HepG2 (cell line): Measurements from ENCODE around the gene COX15. TPM values are rescaled to one million over a fixed set of nuclear protein-coding genes. Genes with fewer than 3 reads are reported as not detected.
A peak's percentile ranks its signal among the peaks of the same experiment; 100 is the strongest.

Source experiments
- MAZ ChIP-seq, 2 experiments: sonication (generic) in 1 of 2; formaldehyde crosslinking in 1 of 2; IDR thresholded peaks; 2 replicates each; pipeline versions ENCODE4 v1.5.0 to v1.6.1; 2012 to 2020; ENCODE audit warnings: low read depth in 2 of 2, mild to moderate bottlenecking in 2 of 2, borderline replicate concordance in 1 of 2, improper control_type of control experiment in 1 of 2, low read length in 1 of 2, missing genetic modification reagents in 1 of 2, moderate library complexity in 1 of 2
- ZNF792 ChIP-seq: IDR thresholded peaks from 2 replicates; pipeline ENCODE4 v1.6.1; 2016
- polyA plus RNA-seq, 8 experiments: library from polyadenylated mRNA; depleted of rRNA in 3 of 8; stranded (reverse) in 7 of 8; unstranded in 1 of 8; fragments of >200 nt; fragmentation: Illumina TruSeq in 4 of 8; extraction: Trizol in 4 of 8; gene quantifications; 2 replicates each; pipeline versions ENCODE4 v1.2.1 to v1.2.3, GENCODE V29; 2011 to 2016; ENCODE audit warnings: low read depth in 4 of 8, missing spikeins in 1 of 8, mixed read lengths in 1 of 8; ENCODE audit not compliant: insufficient read depth in 1 of 8
- total RNA-seq, 5 experiments: library from RNA; depleted of rRNA; stranded (reverse); fragments of >200 nt; fragmentation: Illumina TruSeq; extraction: Trizol; gene quantifications; 2 replicates each; pipeline ENCODE4 v1.2.3, GENCODE V29; 2016; ENCODE audit warnings: low read depth in 1 of 5
- TF ChIP-seq, protein P1 (sequence below): sonication (generic); formaldehyde crosslinking; conservative IDR thresholded peaks from 2 replicates; pipeline ENCODE4 v1.8.0; 2022; ENCODE audit warnings: low read depth, missing genetic modification reagents
- TF ChIP-seq, protein P2 (sequence below): IDR thresholded peaks from 2 replicates; pipeline ENCODE4 v1.6.1; 2016; ENCODE audit warnings: control low read depth
- TF ChIP-seq, protein P3 (sequence below): sonication (generic); formaldehyde crosslinking; IDR thresholded peaks from 2 replicates; pipeline ENCODE4 v1.9.0; 2021; ENCODE audit warnings: mild to moderate bottlenecking, missing genetic modification reagents
- TF ChIP-seq, protein P4 (sequence below): sonication (generic); formaldehyde crosslinking; IDR thresholded peaks from 2 replicates; pipeline ENCODE4 v1.5.0; 2020; ENCODE audit warnings: missing genetic modification reagents, mild to moderate bottlenecking, borderline replicate concordance
- TF ChIP-seq, protein P5 (sequence below): sonication (generic); formaldehyde crosslinking; IDR thresholded peaks from 2 replicates; pipeline ENCODE4 v1.4.0; 2020; ENCODE audit warnings: missing genetic modification reagents
- TF ChIP-seq, protein P6 (sequence below): IDR thresholded peaks from 2 replicates; pipeline ENCODE4 v1.6.1; 2018; ENCODE audit warnings: missing genetic modification reagents

COX15 gene
- total and polyA plus RNA-seq, 2 of the 13 experiments (the other 11 are each of a cell fraction or from before 2014, with no cell fraction given): 19.2 to 44.7 TPM

DNA sequence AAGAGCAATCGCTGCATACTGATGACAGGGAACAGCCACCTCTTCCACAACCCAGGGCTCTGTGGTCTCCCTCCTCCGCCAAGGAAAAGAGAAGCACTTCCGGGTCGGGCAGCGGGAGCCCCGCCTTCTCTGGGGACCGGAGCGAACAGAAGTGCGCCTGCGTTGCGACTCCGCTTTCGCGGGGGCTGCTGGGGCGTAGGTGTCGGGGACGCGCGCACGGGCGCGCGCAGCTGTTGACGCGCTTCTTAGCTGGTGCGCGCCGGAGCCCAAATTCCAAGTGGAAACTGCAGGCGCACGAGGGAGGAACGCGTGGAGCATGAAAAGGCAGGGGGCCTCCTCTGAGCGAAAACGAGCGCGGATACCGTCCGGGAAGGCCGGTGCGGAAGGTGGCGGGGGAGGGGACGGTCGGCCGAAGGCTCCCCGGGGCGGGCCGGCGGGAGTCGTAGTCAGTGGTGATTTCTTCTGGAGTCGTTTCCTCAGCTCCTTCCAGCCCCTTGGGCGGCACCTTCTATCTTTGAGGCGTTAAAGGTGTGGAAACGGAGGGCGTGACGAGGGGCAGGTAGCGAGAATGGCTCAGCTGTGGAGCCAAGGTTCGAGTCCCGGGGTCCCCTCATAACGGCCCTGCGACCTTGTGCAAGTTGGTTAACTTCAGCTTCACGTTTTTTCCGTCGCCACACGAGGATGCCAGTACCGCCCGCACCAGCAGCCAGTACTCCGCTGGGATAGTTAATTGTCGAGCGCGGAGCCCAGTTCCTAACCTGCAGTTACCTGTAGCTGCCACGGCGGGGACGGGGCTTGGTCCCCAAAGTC is at the start of gene COX15, which contains the start of gene CUTC (continued):
- TF ChIP-seq, protein P1, sequence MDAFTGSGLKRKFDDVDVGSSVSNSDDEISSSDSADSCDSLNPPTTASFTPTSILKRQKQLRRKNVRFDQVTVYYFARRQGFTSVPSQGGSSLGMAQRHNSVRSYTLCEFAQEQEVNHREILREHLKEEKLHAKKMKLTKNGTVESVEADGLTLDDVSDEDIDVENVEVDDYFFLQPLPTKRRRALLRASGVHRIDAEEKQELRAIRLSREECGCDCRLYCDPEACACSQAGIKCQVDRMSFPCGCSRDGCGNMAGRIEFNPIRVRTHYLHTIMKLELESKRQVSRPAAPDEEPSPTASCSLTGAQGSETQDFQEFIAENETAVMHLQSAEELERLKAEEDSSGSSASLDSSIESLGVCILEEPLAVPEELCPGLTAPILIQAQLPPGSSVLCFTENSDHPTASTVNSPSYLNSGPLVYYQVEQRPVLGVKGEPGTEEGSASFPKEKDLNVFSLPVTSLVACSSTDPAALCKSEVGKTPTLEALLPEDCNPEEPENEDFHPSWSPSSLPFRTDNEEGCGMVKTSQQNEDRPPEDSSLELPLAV (CRISPR knock-in tag): no peak
- peak; percentile 81 for TF ChIP-seq ZNF792
- TF ChIP-seq, protein P2, sequence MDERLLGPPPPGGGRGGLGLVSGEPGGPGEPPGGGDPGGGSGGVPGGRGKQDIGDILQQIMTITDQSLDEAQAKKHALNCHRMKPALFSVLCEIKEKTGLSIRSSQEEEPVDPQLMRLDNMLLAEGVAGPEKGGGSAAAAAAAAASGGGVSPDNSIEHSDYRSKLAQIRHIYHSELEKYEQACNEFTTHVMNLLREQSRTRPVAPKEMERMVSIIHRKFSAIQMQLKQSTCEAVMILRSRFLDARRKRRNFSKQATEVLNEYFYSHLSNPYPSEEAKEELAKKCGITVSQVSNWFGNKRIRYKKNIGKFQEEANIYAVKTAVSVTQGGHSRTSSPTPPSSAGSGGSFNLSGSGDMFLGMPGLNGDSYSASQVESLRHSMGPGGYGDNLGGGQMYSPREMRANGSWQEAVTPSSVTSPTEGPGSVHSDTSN (CRISPR knock-in tag): no peak
- TF ChIP-seq, protein P3, sequence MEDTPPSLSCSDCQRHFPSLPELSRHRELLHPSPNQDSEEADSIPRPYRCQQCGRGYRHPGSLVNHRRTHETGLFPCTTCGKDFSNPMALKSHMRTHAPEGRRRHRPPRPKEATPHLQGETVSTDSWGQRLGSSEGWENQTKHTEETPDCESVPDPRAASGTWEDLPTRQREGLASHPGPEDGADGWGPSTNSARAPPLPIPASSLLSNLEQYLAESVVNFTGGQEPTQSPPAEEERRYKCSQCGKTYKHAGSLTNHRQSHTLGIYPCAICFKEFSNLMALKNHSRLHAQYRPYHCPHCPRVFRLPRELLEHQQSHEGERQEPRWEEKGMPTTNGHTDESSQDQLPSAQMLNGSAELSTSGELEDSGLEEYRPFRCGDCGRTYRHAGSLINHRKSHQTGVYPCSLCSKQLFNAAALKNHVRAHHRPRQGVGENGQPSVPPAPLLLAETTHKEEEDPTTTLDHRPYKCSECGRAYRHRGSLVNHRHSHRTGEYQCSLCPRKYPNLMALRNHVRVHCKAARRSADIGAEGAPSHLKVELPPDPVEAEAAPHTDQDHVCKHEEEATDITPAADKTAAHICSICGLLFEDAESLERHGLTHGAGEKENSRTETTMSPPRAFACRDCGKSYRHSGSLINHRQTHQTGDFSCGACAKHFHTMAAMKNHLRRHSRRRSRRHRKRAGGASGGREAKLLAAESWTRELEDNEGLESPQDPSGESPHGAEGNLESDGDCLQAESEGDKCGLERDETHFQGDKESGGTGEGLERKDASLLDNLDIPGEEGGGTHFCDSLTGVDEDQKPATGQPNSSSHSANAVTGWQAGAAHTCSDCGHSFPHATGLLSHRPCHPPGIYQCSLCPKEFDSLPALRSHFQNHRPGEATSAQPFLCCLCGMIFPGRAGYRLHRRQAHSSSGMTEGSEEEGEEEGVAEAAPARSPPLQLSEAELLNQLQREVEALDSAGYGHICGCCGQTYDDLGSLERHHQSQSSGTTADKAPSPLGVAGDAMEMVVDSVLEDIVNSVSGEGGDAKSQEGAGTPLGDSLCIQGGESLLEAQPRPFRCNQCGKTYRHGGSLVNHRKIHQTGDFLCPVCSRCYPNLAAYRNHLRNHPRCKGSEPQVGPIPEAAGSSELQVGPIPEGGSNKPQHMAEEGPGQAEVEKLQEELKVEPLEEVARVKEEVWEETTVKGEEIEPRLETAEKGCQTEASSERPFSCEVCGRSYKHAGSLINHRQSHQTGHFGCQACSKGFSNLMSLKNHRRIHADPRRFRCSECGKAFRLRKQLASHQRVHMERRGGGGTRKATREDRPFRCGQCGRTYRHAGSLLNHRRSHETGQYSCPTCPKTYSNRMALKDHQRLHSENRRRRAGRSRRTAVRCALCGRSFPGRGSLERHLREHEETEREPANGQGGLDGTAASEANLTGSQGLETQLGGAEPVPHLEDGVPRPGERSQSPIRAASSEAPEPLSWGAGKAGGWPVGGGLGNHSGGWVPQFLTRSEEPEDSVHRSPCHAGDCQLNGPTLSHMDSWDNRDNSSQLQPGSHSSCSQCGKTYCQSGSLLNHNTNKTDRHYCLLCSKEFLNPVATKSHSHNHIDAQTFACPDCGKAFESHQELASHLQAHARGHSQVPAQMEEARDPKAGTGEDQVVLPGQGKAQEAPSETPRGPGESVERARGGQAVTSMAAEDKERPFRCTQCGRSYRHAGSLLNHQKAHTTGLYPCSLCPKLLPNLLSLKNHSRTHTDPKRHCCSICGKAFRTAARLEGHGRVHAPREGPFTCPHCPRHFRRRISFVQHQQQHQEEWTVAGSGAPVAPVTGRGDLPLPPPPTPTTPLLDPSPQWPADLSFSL (CRISPR knock-in tag): no peak
- TF ChIP-seq MAZ (IDR thresholded peaks at IDR 0.05; ENCODE audit: borderline replicate concordance, low read depth, low read length): peak; percentile 48; the same call in 1 of the 2 replicates
- TF ChIP-seq MAZ (CRISPR knock-in tag; IDR thresholded peaks at IDR 0.05; ENCODE audit: low read depth): peak; percentile 35
- TF ChIP-seq, protein P4, sequence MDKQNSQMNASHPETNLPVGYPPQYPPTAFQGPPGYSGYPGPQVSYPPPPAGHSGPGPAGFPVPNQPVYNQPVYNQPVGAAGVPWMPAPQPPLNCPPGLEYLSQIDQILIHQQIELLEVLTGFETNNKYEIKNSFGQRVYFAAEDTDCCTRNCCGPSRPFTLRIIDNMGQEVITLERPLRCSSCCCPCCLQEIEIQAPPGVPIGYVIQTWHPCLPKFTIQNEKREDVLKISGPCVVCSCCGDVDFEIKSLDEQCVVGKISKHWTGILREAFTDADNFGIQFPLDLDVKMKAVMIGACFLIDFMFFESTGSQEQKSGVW (CRISPR knock-in tag): no peak
- TF ChIP-seq, protein P5, sequence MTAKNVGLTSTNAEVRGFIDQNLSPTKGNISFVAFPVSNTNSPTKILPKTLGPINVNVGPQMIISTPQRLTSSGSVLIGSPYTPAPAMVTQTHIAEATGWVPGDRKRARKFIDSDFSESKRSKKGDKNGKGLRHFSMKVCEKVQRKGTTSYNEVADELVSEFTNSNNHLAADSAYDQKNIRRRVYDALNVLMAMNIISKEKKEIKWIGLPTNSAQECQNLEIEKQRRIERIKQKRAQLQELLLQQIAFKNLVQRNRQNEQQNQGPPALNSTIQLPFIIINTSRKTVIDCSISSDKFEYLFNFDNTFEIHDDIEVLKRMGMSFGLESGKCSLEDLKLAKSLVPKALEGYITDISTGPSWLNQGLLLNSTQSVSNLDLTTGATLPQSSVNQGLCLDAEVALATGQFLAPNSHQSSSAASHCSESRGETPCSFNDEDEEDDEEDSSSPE: peak; percentile 46; the same call in 1 of the 2 replicates
- TF ChIP-seq, protein P6, sequence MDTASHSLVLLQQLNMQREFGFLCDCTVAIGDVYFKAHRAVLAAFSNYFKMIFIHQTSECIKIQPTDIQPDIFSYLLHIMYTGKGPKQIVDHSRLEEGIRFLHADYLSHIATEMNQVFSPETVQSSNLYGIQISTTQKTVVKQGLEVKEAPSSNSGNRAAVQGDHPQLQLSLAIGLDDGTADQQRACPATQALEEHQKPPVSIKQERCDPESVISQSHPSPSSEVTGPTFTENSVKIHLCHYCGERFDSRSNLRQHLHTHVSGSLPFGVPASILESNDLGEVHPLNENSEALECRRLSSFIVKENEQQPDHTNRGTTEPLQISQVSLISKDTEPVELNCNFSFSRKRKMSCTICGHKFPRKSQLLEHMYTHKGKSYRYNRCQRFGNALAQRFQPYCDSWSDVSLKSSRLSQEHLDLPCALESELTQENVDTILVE (CRISPR knock-in tag): 0 out of 2 replicates have a peak, but pooled peaks have one; percentile 57
